HepG2 (cell line): ENCODE data around the gene IFIT5. TPM values are rescaled to one million over a fixed set of nuclear protein-coding genes. Genes with fewer than 3 reads are reported as not detected.

Experiments
- polyA plus RNA-seq, 8 experiments: library from polyadenylated mRNA; depleted of rRNA in 3 of 8; stranded (reverse) in 7 of 8; unstranded in 1 of 8; fragments of >200 nt; fragmentation: Illumina TruSeq in 4 of 8; extraction: Trizol in 4 of 8; gene quantifications; 2 replicates each; pipeline versions ENCODE4 v1.2.1 to v1.2.3, GENCODE V29; 2011 to 2016; ENCODE audit warnings: low read depth in 4 of 8, missing spikeins in 1 of 8, mixed read lengths in 1 of 8; ENCODE audit not compliant: insufficient read depth in 1 of 8
- total RNA-seq, 5 experiments: library from RNA; depleted of rRNA; stranded (reverse); fragments of >200 nt; fragmentation: Illumina TruSeq; extraction: Trizol; gene quantifications; 2 replicates each; pipeline ENCODE4 v1.2.3, GENCODE V29; 2016; ENCODE audit warnings: low read depth in 1 of 5

Gene IFIT5
- total and polyA plus RNA-seq, 2 of the 13 experiments (the other 11 are each of a cell fraction or from before 2014, with no cell fraction given): 2.2 to 8.3 TPM

Other genes with a start within 250 kb of the IFIT5 start
- not detected in 2 replicates for gene CH25H, start 207.3 kb upstream of the IFIT5 start, total RNA-seq (2016; rRNA removed; fragmentation: Illumina TruSeq; extraction: Trizol)
- gene CH25H, start 207.3 kb upstream of the IFIT5 start, polyA plus RNA-seq (2011; rRNA removed): not detected in 2 replicates
- 50.6 and 79.5 TPM in 2 replicates for gene LIPA, start 162.8 kb upstream of the IFIT5 start, total RNA-seq (2016; rRNA removed; fragmentation: Illumina TruSeq; extraction: Trizol)
- 54.4 and 57.1 TPM in 2 replicates for gene LIPA, start 162.8 kb upstream of the IFIT5 start, polyA plus RNA-seq (2011; rRNA removed)
- gene IFIT2, start 112.5 kb upstream of the IFIT5 start, total RNA-seq (2016; rRNA removed; fragmentation: Illumina TruSeq; extraction: Trizol): 0.15 and 0.27 TPM in 2 replicates
- gene IFIT2, start 112.5 kb upstream of the IFIT5 start, polyA plus RNA-seq (2011; rRNA removed): 0.04 and 0.07 TPM in 2 replicates
- 3.1 and 4.3 TPM in 2 replicates for gene IFIT3, start 86.6 kb upstream of the IFIT5 start, total RNA-seq (2016; rRNA removed; fragmentation: Illumina TruSeq; extraction: Trizol)
- 0.48 and 0.56 TPM in 2 replicates for gene IFIT3, start 86.6 kb upstream of the IFIT5 start, polyA plus RNA-seq (2011; rRNA removed)
- gene IFIT1B, start 36.5 kb upstream of the IFIT5 start, total RNA-seq (2016; rRNA removed; fragmentation: Illumina TruSeq; extraction: Trizol): not detected in 2 replicates
- not detected in 2 replicates for gene IFIT1B, start 36.5 kb upstream of the IFIT5 start, polyA plus RNA-seq (2011; rRNA removed)
- 5.5 and 7.5 TPM in 2 replicates for gene IFIT1, start 21.9 kb upstream of the IFIT5 start, total RNA-seq (2016; rRNA removed; fragmentation: Illumina TruSeq; extraction: Trizol)
- 1.2 and 1.5 TPM in 2 replicates for gene IFIT1, start 21.9 kb upstream of the IFIT5 start, polyA plus RNA-seq (2011; rRNA removed)
- gene SLC16A12, start 121.0 kb downstream of the IFIT5 start, total RNA-seq (2016; rRNA removed; fragmentation: Illumina TruSeq; extraction: Trizol): 0.02 TPM in 1 of 2 replicates, not detected in the other
- gene SLC16A12, start 121.0 kb downstream of the IFIT5 start, polyA plus RNA-seq (2011; rRNA removed): 0.07 TPM in 1 of 2 replicates, not detected in the other
- gene PANK1, start 230.7 kb downstream of the IFIT5 start, total RNA-seq (2016; rRNA removed; fragmentation: Illumina TruSeq; extraction: Trizol): 33.3 and 46.5 TPM in 2 replicates
- gene PANK1, start 230.7 kb downstream of the IFIT5 start, polyA plus RNA-seq (2011; rRNA removed): 15.6 and 18.2 TPM in 2 replicates